BE2C (cell line): ENCODE results near the gene CHD3.
A peak's percentile ranks its signal among the peaks of the same experiment; 100 is the strongest.
"Not testable (repeated sequence)": the region's sequence is repeated elsewhere in the genome, so short reads cannot be mapped to it uniquely, and the experiment has no call there.

Experiments
- DNase-seq: peaks from one replicate; pipeline ENCODE4 v3.0.0-alpha.2; 2020
- H3K27me3 ChIP-seq: fragments of 250-450 bp; sonication (Bioruptor Pico); 2 replicates; pipeline ENCODE4 v1.5.1; 2020; ENCODE audit warnings: mild to moderate bottlenecking
- H3K36me3 ChIP-seq: fragments of 250-450 bp; sonication (Bioruptor Pico); 2 replicates; pipeline ENCODE4 v1.5.1; 2020; ENCODE audit warnings: mild to moderate bottlenecking
- H3K4me1 ChIP-seq: fragments of 250-450 bp; sonication (Bioruptor Pico); 2 replicates; pipeline ENCODE4 v1.5.1; 2020
- H3K4me3 ChIP-seq: 2 replicates; pipeline ENCODE4 v1.5.1; 2011; ENCODE audit warnings: low read depth, low read length
- H3K9me3 ChIP-seq: fragments of 250-450 bp; sonication (Bioruptor Pico); 2 replicates; pipeline ENCODE4 v1.5.1; 2020
- CTCF ChIP-seq: IDR thresholded peaks from 2 replicates; pipeline ENCODE4 v1.5.1; 2012; ENCODE audit warnings: mild to moderate bottlenecking, low read depth, low read length

CHD3 gene

GRCh38 chr17:7862692-7863437, 25.7 kb upstream of the CHD3 start:
- peaks cover 4% of the 10 kb centered on the region; the same call in 1 of the 2 replicates for H3K36me3 ChIP-seq
- DNase-seq: no peak
- H3K4me1 ChIP-seq: no peaks in the 10 kb centered on the region
- H3K9me3 ChIP-seq: no peaks in the 10 kb centered on the region
- H3K4me3 ChIP-seq: no peak overlapping the region
- TF ChIP-seq CTCF: peak; percentile 56
- H3K27me3 ChIP-seq: no peaks in the 10 kb centered on the region

- DNase-seq, H3K4me1 ChIP-seq, H3K27me3 ChIP-seq, H3K9me3 ChIP-seq, H3K36me3 ChIP-seq, H3K4me3 ChIP-seq: not testable (repeated sequence)
Measured at GRCh38 chr17:7864384-7864783, 24.2 kb upstream of the CHD3 start.

- Histone ChIP-seq H3K9me3 (no peaks in the 10 kb centered on the region), H3K4me3 (no peak overlapping the region), H3K36me3 (no peaks in the 10 kb centered on the region), H3K27me3 (no peaks in the 10 kb centered on the region), H3K4me1 (no peaks in the 10 kb centered on the region)
- TF ChIP-seq CTCF: no peak
- DNase-seq: no peak
Measured at GRCh38 chr17:7864995-7865650, 23.5 kb upstream of the CHD3 start.

- Histone ChIP-seq H3K4me1 (no peaks in the 10 kb centered on the region), H3K27me3 (no peaks in the 10 kb centered on the region), H3K9me3 (no peaks in the 10 kb centered on the region), H3K4me3 (no peak overlapping the region), H3K36me3 (no peaks in the 10 kb centered on the region)
- no peak for DNase-seq
- no peak for TF ChIP-seq CTCF
Measured at GRCh38 chr17:7867881-7868329, 20.7 kb upstream of the CHD3 start.

GRCh38 chr17:7873051-7873450, 15.5 kb upstream of the CHD3 start:
- TF ChIP-seq CTCF: no peak
- Histone ChIP-seq H3K4me3 (no peak overlapping the region), H3K36me3 (no peaks in the 10 kb centered on the region), H3K4me1 (no peaks in the 10 kb centered on the region), H3K9me3 (no peaks in the 10 kb centered on the region), H3K27me3 (no peaks in the 10 kb centered on the region)
- DNase-seq: no peak

- no peak for DNase-seq
- H3K9me3 ChIP-seq: no peaks in the 10 kb centered on the region
- TF ChIP-seq CTCF: no peak
- H3K4me1 ChIP-seq: no peaks in the 10 kb centered on the region
- H3K36me3 ChIP-seq: peaks cover 5% of the 10 kb centered on the region; the same call in 1 of the 2 replicates
- H3K27me3 ChIP-seq: no peaks in the 10 kb centered on the region
- H3K4me3 ChIP-seq: no peak overlapping the region
Measured at GRCh38 chr17:7875804-7876370, 12.7 kb upstream of the CHD3 start.
